Esophagus squamous epithelium (tissue), 4 donors: Measurements from ENCODE around the gene NSG2.

Experiments
- CTCF ChIP-seq, 6 experiments: fragments of 450-650 bp in 4 of 6; fragments of 200-600 bp in 2 of 6; sonication (generic) in 2 of 6; IDR thresholded peaks; one replicate each; pipeline ENCODE4 v1.5.1; 2016 to 2019; ENCODE audit warnings: antibody characterized with exemption in 6 of 6, mild to moderate bottlenecking in 4 of 6, moderate library complexity in 4 of 6
- POLR2A ChIP-seq, 4 donors: fragments of 450-650 bp; IDR thresholded peaks; one replicate each; pipeline ENCODE4 v1.6.1; 2017; ENCODE audit warnings: antibody characterized with exemption in 4 of 4, mild to moderate bottlenecking in 4 of 4, moderate library complexity in 3 of 4

GRCh38 chr5:174148721-174149120, 103.2 kb downstream of the NSG2 start:
- no peak for TF ChIP-seq POLR2A (IDR thresholded peaks at IDR 0.05)
- TF ChIP-seq CTCF (IDR thresholded peaks at IDR 0.05): no peak
